Kidney (tissue), 14 donors: Measurements from ENCODE around the gene STX17. TPM values are rescaled to one million over a fixed set of nuclear protein-coding genes. Genes with fewer than 3 reads are reported as not detected.

Experiments
- DNase-seq, 5 donors: peaks; one replicate each; pipeline ENCODE4 v3.0.0-alpha.2; 2013 to 2020
- FAIRE-seq: peaks from 2 replicates; lab custom pipeline; 2012; peaks lifted over from hg19 to GRCh38; lab: Jason Lieb, UNC
- H3K27ac ChIP-seq, 2 donors: one replicate each; pipeline ENCODE4 v1.7.0; 2013; ENCODE audit warnings: low read depth in 2 of 2, low read length in 2 of 2, inconsistent platforms in 1 of 2
- H3K27me3 ChIP-seq: one replicate; pipeline ENCODE4 v1.7.1; 2013; ENCODE audit warnings: low read length, inconsistent platforms; ENCODE audit not compliant: control insufficient read depth, insufficient read depth
- H3K36me3 ChIP-seq, 3 donors: one replicate each; pipeline versions ENCODE4 v1.7.0 to v1.7.1; 2013; ENCODE audit warnings: low read length in 3 of 3, control low read depth in 1 of 3, inconsistent platforms in 1 of 3; ENCODE audit not compliant: insufficient read depth in 3 of 3, control insufficient read depth in 2 of 3
- H3K4me1 ChIP-seq, 3 donors: one replicate each; pipeline versions ENCODE4 v1.7.0 to v1.7.1; 2013; ENCODE audit warnings: low read length in 3 of 3, inconsistent platforms in 1 of 3, low read depth in 1 of 3; ENCODE audit not compliant: control insufficient read depth in 2 of 3, insufficient read depth in 2 of 3
- H3K4me3 ChIP-seq, 3 donors: one replicate each; pipeline versions ENCODE4 v1.7.0 to v1.8.1; 2013; ENCODE audit warnings: low read length in 3 of 3, control low read depth in 1 of 3, inconsistent platforms in 1 of 3
- H3K9ac ChIP-seq, 3 donors: one replicate each; pipeline versions ENCODE4 v1.7.0 to v1.7.1; 2013; ENCODE audit warnings: low read length in 3 of 3, control low read depth in 1 of 3, inconsistent platforms in 1 of 3
- H3K9me3 ChIP-seq, 3 donors: one replicate each; pipeline versions ENCODE4 v1.7.0 to v1.7.1; 2013; ENCODE audit warnings: low read length in 3 of 3, control low read depth in 1 of 3, inconsistent platforms in 1 of 3; ENCODE audit not compliant: control insufficient read depth in 2 of 3, insufficient read depth in 1 of 3
- intact Hi-C: fragments of 100-400 bp; cut with DNase I; formaldehyde crosslinking; loops from one replicate; pipeline ENCODE4 v1.11.1; 2022
- polyA plus RNA-seq: library from polyadenylated mRNA; stranded (reverse); fragments of 350-450 nt; fragmentation: Illumina TruSeq; extraction: RNeasy Lipid Tissue Mini Kit (QIAGEN cat#74804); gene quantifications from one replicate; pipeline ENCODE4 v1.2.3, GENCODE V29; 2014; ENCODE audit warnings: low read depth, low replicate concordance; ENCODE audit not compliant: insufficient read depth
- total RNA-seq: library from RNA; stranded (reverse); fragmentation: NEBNext Ultra II Directional; extraction: Animal tissue kit (Norgen Biotek cat#: 25700); gene quantifications from one replicate; pipeline ENCODE4 v1.2.1, GENCODE V29; 2021
- TF ChIP-seq, protein P1 (sequence below): IDR thresholded peaks from 3 replicates; pipeline ENCODE4 v1.5.1; 2012; ENCODE audit warnings: mild to moderate bottlenecking, moderate library complexity, borderline replicate concordance; ENCODE audit not compliant: insufficient read depth; ENCODE audit errors: extremely low read depth
- donor health status: control.
- donor health status: control.
- donor health status: control.
- donor health status: control.
- donor health status: control.
- donor health status: DM: yes; HTN: yes; CAD: no.
- donor health status: Normal renal cell carcinoma (clear cell type).

The STX17 gene
- total and polyA plus RNA-seq, 2 donors from 2014 or later = 5.2 to 39.7 TPM

DNA sequence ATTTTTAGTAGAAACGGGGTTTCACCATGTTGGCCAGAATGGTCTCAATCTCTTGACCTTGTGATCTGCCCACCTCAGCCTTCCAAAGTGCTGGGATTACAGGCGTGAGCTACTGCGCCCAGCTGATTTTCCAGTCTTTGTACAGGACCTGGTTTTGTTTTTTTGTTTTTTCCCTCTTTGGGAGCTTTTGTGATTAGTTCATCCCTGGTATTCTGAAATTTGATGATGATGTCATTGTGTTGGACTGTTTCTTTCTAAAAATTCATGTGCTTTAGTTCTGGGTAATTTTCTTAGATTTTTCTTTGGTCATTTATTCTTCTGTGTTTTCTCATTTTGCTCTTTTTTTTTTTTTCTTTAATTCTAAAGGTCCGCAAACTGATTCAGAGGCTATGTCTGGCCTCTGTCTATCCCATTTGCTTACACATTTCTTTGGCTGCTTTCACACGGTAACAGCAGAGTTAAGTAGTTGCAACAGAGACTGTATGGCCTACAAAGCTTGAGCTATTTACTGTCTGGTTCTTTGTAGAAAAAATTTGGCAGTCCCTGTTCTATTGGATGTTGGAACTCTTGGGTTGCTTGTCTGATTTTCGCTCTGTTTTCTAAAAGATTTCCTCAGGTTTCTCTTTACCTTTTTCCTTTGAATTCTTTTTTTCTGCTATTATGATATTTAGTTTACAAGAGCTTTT lies 24.8 kb downstream of the STX17 start:
- no peak overlapping the region for H3K4me3 ChIP-seq
- H3K4me1 ChIP-seq = no peaks in the 10 kb centered on the region
- TF ChIP-seq, protein P1, sequence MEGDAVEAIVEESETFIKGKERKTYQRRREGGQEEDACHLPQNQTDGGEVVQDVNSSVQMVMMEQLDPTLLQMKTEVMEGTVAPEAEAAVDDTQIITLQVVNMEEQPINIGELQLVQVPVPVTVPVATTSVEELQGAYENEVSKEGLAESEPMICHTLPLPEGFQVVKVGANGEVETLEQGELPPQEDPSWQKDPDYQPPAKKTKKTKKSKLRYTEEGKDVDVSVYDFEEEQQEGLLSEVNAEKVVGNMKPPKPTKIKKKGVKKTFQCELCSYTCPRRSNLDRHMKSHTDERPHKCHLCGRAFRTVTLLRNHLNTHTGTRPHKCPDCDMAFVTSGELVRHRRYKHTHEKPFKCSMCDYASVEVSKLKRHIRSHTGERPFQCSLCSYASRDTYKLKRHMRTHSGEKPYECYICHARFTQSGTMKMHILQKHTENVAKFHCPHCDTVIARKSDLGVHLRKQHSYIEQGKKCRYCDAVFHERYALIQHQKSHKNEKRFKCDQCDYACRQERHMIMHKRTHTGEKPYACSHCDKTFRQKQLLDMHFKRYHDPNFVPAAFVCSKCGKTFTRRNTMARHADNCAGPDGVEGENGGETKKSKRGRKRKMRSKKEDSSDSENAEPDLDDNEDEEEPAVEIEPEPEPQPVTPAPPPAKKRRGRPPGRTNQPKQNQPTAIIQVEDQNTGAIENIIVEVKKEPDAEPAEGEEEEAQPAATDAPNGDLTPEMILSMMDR = no peak
- intact Hi-C loops = no loop called here
- peaks cover 0 to 5% (median 2%) of the 10 kb centered on the region in 3 donors for H3K36me3 ChIP-seq
- H3K9ac ChIP-seq = no peak overlapping the region
- H3K27me3 ChIP-seq = no peaks in the 10 kb centered on the region
- DNase-seq (no peak), FAIRE-seq (no peak)
- peaks cover 0 to 5% (median 0%) of the 10 kb centered on the region in 3 donors for H3K9me3 ChIP-seq
- no peak overlapping the region for H3K27ac ChIP-seq

DNA sequence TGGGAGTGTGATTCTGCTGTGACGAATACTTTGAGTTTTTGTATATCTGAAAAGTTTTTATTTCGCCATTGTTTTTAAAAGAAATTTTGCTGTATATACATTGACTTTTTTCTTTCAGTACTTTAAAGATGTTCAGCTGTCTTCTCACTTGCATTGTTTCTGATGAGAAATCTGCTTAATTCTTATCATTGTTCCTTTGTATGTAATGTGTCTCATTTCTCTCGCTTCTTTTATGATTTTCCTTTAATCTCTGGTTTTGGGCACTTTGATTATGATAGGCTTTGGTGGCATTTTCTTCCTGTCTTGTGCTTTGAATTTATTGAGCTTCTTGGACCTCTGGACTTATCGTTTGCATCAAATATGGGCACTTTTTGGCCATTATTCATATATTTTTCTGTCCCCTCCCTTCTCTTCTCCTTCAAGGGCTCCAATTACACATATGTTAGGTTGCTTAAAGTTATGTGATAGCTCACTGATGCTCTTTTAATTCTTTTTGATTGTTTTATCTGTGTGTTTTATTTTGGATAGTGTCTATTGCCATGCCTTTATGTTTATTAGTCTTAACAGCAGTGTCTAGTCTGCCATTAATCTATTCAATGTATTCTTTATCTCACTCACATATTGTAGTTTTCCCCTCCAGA lies 30.6 kb downstream of the STX17 start:
- H3K4me3 ChIP-seq = no peak overlapping the region
- TF ChIP-seq, protein P1 = no peak
- intact Hi-C loops = no loop called here
- H3K36me3 ChIP-seq = no peaks in the 10 kb centered on the region
- H3K27ac ChIP-seq = no peak overlapping the region
- FAIRE-seq (no peak), DNase-seq (no peak)
- H3K27me3 ChIP-seq = no peaks in the 10 kb centered on the region
- no peak overlapping the region for H3K9ac ChIP-seq
- H3K4me1 ChIP-seq = no peaks in the 10 kb centered on the region
- H3K9me3 ChIP-seq = peaks cover 0 to 6% (median 1%) of the 10 kb centered on the region in 3 donors

DNA sequence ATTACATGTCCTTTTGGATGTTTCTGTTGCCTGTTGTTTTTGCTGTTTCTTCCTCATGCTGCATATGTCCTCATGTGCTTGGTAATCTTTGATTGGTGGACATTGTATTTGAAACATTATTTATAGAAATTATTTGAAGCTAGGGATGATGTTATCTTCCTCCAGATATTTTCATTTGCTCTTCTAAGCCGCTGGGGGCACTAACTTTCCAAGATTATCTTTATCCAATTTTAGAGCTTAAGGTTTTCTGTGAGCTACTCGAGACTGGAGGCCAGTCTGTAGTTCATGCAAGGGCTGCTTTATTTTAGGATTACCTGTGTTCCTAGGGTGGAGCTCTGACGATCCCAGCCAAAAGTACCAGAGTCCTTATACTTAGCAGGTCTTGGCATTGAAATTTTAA lies 40.9 kb downstream of the STX17 start:
- no peak overlapping the region for H3K27ac ChIP-seq
- intact Hi-C loops = no loop called here
- DNase-seq (no peak), FAIRE-seq (no peak)
- no peaks in the 10 kb centered on the region for H3K27me3 ChIP-seq
- no peak overlapping the region for H3K4me3 ChIP-seq
- H3K4me1 ChIP-seq = no peaks in the 10 kb centered on the region
- no peak overlapping the region for H3K9ac ChIP-seq
- TF ChIP-seq, protein P1 = no peak
- H3K9me3 ChIP-seq = no peaks in the 10 kb centered on the region
- H3K36me3 ChIP-seq = no peaks in the 10 kb centered on the region
